PC-9 (cell line): Measurements from ENCODE around the gene CSNK1D.

Experiments used
- EZH2 ChIP-seq: fragments of 200-600 bp; sonication (generic); IDR thresholded peaks from 2 replicates; pipeline ENCODE4 v1.8.0; 2017; ENCODE audit warnings: antibody characterized with exemption, low read depth
- TF ChIP-seq, protein P1 (sequence below): fragments of 200-600 bp; sonication (generic); conservative IDR thresholded peaks from 2 replicates; pipeline ENCODE4 v1.6.1; 2017; ENCODE audit warnings: mixed run types, antibody characterized with exemption, mild to moderate bottlenecking, moderate library complexity

DNA sequence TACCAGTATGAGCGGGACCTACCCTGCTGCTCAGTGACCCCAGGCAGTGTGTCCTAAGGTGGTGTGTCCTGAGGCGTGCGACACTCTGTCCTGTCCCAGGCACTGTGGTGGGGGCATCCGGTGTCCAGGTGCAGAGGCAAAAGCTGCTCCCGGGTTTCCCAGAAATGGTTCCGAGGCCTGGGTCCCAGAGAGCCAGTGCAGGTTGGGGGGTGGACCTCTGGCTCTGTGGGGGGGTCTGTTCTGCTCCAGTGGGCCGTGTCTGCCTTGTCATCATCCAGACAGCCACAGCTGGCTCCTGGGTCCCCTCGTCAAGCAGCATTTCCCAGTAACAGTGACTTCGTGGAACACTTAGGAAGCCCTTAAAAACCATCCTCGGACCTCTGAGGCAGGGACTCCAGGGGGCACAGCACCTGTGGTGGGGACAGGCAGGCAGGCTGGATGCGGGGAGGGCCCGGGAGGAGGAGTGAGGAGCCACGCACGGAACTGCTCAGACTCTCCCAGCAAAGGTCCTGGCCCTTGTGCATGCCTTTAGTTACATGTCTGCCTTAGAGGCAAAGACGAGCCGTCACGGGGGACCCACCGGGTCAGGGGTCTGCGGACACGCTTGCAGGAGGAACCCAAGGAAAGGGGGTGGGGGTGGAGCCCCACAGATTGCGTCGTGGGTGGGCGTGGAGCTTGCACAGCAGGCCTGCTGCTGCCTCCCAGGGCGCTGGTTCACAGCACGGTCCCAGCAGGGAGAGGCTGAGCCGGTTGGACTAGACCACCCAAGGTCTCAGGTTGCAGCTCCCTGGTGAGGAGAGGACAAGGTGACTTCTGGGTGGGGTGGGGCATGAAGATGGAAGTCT, 39.1 kb downstream of the CSNK1D start:
- no peak for TF ChIP-seq EZH2
- TF ChIP-seq, protein P1, sequence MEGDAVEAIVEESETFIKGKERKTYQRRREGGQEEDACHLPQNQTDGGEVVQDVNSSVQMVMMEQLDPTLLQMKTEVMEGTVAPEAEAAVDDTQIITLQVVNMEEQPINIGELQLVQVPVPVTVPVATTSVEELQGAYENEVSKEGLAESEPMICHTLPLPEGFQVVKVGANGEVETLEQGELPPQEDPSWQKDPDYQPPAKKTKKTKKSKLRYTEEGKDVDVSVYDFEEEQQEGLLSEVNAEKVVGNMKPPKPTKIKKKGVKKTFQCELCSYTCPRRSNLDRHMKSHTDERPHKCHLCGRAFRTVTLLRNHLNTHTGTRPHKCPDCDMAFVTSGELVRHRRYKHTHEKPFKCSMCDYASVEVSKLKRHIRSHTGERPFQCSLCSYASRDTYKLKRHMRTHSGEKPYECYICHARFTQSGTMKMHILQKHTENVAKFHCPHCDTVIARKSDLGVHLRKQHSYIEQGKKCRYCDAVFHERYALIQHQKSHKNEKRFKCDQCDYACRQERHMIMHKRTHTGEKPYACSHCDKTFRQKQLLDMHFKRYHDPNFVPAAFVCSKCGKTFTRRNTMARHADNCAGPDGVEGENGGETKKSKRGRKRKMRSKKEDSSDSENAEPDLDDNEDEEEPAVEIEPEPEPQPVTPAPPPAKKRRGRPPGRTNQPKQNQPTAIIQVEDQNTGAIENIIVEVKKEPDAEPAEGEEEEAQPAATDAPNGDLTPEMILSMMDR, result no peak
